HEK293 (cell line): Measurements from ENCODE around the gene MAFF.

Source experiments
- CTCF ChIA-PET: fragments of 350-600 bp; formaldehyde crosslinking; extraction: SDS; loops from one replicate; lab custom pipeline; 2021; ENCODE audit warnings: antibody characterized with exemption; lab: Yijun Ruan, JAX
- POLR2A ChIA-PET: fragments of 300-600 bp; formaldehyde crosslinking; extraction: SDS; loops from one replicate; lab custom pipeline; 2020; ENCODE audit warnings: antibody characterized with exemption, inconsistent platforms; lab: Yijun Ruan, JAX
- H3K27ac ChIP-seq: fragments of 200-500 bp; sonication (Bioruptor generic); 2 replicates; pipeline ENCODE4 v1.5.1; 2014; ENCODE audit warnings: low read depth, low read length, control low read depth, inconsistent platforms; ENCODE audit errors: extremely low read depth
- H3K36me3 ChIP-seq, 2 experiments: fragments of 200-500 bp in 1 of 2; sonication (Bioruptor generic) in 1 of 2; 1 replicate in 1 of 2; 2 replicates in 1 of 2; pipeline ENCODE4 v1.5.1; 2014 to 2017; ENCODE audit warnings: inconsistent platforms in 2 of 2, low read length in 2 of 2; ENCODE audit not compliant: control insufficient read depth in 2 of 2, insufficient read depth in 1 of 2
- H3K4me1 ChIP-seq: fragments of 200-500 bp; sonication (Bioruptor generic); 2 replicates; pipeline ENCODE4 v1.5.1; 2014; ENCODE audit warnings: mild to moderate bottlenecking, low read length, inconsistent platforms; ENCODE audit not compliant: control insufficient read depth, insufficient read depth
- H3K4me3 ChIP-seq: 2 replicates; pipeline ENCODE4 v1.5.1; 2011; ENCODE audit warnings: low read depth, mild to moderate bottlenecking, control low read depth, low read length, moderate library complexity
- H3K9me3 ChIP-seq: fragments of 200-500 bp; sonication (Bioruptor generic); 2 replicates; pipeline ENCODE4 v1.5.1; 2014; ENCODE audit warnings: low read depth, low read length, inconsistent platforms; ENCODE audit not compliant: control insufficient read depth, insufficient read depth
- GLIS1 ChIP-seq: fragments of 450-650 bp; formaldehyde crosslinking; IDR thresholded peaks from 2 replicates; pipeline ENCODE4 v1.5.1; 2016; ENCODE audit warnings: missing biosample characterization, missing genetic modification characterization
- GLIS2 ChIP-seq: fragments of 450-650 bp; formaldehyde crosslinking; IDR thresholded peaks from 2 replicates; pipeline ENCODE4 v1.5.1; 2016; ENCODE audit warnings: missing biosample characterization, missing genetic modification characterization
- PRDM2 ChIP-seq: fragments of 450-650 bp; formaldehyde crosslinking; IDR thresholded peaks from 2 replicates; pipeline ENCODE4 v1.5.1; 2016; ENCODE audit warnings: missing biosample characterization, missing genetic modification characterization, borderline replicate concordance
- SALL2 ChIP-seq: fragments of 450-650 bp; formaldehyde crosslinking; IDR thresholded peaks from 2 replicates; pipeline ENCODE4 v1.5.0; 2017; ENCODE audit warnings: missing biosample characterization, mild to moderate bottlenecking, missing genetic modification characterization, borderline replicate concordance
- SP2 ChIP-seq: fragments of 450-650 bp; formaldehyde crosslinking; IDR thresholded peaks from 2 replicates; pipeline ENCODE4 v1.5.1; 2016; ENCODE audit warnings: missing biosample characterization, missing genetic modification characterization
- ZFP37 ChIP-seq: fragments of 450-650 bp; formaldehyde crosslinking; IDR thresholded peaks from 2 replicates; pipeline ENCODE4 v1.5.1; 2016; ENCODE audit warnings: missing biosample characterization, missing genetic modification characterization
- ZIC2 ChIP-seq: fragments of 450-650 bp; formaldehyde crosslinking; IDR thresholded peaks from 2 replicates; pipeline ENCODE4 v1.5.1; 2016; ENCODE audit warnings: missing biosample characterization, missing genetic modification characterization
- ZNF112 ChIP-seq: fragments of 450-650 bp; formaldehyde crosslinking; IDR thresholded peaks from 2 replicates; pipeline ENCODE4 v1.5.0; 2017; ENCODE audit warnings: missing biosample characterization, missing genetic modification characterization
- ZNF140 ChIP-seq: fragments of 450-650 bp; formaldehyde crosslinking; IDR thresholded peaks from 2 replicates; pipeline ENCODE4 v1.5.1; 2016; ENCODE audit warnings: missing biosample characterization, missing genetic modification characterization
- ZNF184 ChIP-seq: fragments of 450-650 bp; IDR thresholded peaks from 2 replicates; pipeline ENCODE4 v1.5.1; 2018; ENCODE audit warnings: missing biosample characterization, mild to moderate bottlenecking, missing genetic modification characterization
- ZNF266 ChIP-seq: fragments of 450-650 bp; formaldehyde crosslinking; IDR thresholded peaks from 2 replicates; pipeline ENCODE4 v1.5.1; 2016; ENCODE audit warnings: missing biosample characterization, missing genetic modification characterization, low read depth
- ZNF549 ChIP-seq: fragments of 450-650 bp; IDR thresholded peaks from 2 replicates; pipeline ENCODE4 v1.5.1; 2018; ENCODE audit warnings: missing biosample characterization, missing genetic modification characterization, mild to moderate bottlenecking, inconsistent platforms, moderate library complexity
- ZNF555 ChIP-seq: fragments of 450-650 bp; formaldehyde crosslinking; conservative IDR thresholded peaks from 2 replicates; pipeline ENCODE4 v1.5.1; 2017; ENCODE audit warnings: missing biosample characterization, mild to moderate bottlenecking, missing genetic modification characterization, inconsistent platforms
- ZNF596 ChIP-seq: fragments of 450-650 bp; IDR thresholded peaks from 2 replicates; pipeline ENCODE4 v1.5.0; 2018; ENCODE audit warnings: missing biosample characterization, mild to moderate bottlenecking, missing genetic modification characterization, moderate library complexity
- TF ChIP-seq, protein P1 (sequence below): fragments of 450-650 bp; formaldehyde crosslinking; IDR thresholded peaks from 2 replicates; pipeline ENCODE4 v1.5.1; 2016; ENCODE audit warnings: missing biosample characterization, missing genetic modification characterization

Gene MAFF

GRCh38 chr22:38208551-38208968, 6.8 kb downstream of the MAFF start (continued):
- TF ChIP-seq SALL2 (tag by site-specific recombination): no peak
- no peak for TF ChIP-seq GLIS2
- TF ChIP-seq ZNF555: no peak
- no peak for TF ChIP-seq ZNF266 (tag by site-specific recombination)
- TF ChIP-seq PRDM2 (tag by site-specific recombination): no peak
- no peak for TF ChIP-seq ZNF112 (tag by site-specific recombination)
- TF ChIP-seq ZNF596: no peak
- TF ChIP-seq ZNF140 (tag by site-specific recombination): no peak
- TF ChIP-seq ZFP37 (tag by site-specific recombination): no peak

DNA sequence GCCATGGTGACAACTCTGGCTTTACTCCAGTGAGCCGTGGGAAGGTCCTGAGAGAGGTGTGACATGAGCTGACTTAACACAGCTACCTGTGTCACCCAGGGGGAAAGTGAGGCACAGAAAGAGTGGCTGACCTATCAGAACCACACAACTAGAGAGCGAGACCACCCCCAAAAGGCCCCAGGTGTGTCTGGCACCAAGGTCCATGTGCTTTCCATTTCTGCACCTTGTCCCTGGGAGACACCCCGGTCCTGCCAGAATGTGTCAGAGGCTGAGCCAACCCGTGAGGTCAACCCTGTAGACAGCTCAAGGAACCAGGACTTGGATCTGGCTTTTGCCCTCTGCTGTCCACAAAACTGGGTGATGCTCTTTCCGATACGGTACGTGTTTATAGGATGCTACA, 9.8 kb downstream of the MAFF start:
- H3K36me3 ChIP-seq: no peaks in the 10 kb centered on the region
- CTCF ChIA-PET: interaction anchor here (0.5 to 1.0 kb wide), 3 partner anchors 10 to 47 kb away, joined by 3 to 5 read pairs (median 4); partner anchors contain the start of gene MAFF
- POLR2A ChIA-PET: no interaction called here

GRCh38 chr22:38212442-38212841, 10.6 kb downstream of the MAFF start:
- no peak overlapping the region for H3K27ac ChIP-seq
- ChIA-PET POLR2A (no interaction called here), CTCF (interaction anchor here (1.0 kb wide), 1 partner anchor 10 kb away, joined by 5 read pairs; the partner anchor contains the start of gene MAFF)
- H3K4me3 ChIP-seq: no peak overlapping the region
- TF ChIP-seq ZIC2 (tag by site-specific recombination) (peak; percentile 57; the same call in 1 of the 2 replicates), GLIS1 (tag by site-specific recombination) (peak; percentile 74), SP2 (tag by site-specific recombination) (0 out of 2 replicates have a peak, but pooled peaks have one; percentile 14), ZNF184 (tag by site-specific recombination) (no peak)
- no peaks in the 10 kb centered on the region for H3K9me3 ChIP-seq
- no peaks in the 10 kb centered on the region for H3K4me1 ChIP-seq
- no peaks in the 10 kb centered on the region for H3K36me3 ChIP-seq

More for the DNA sequence above, 9.8 kb downstream of the MAFF start:
- no peak for TF ChIP-seq ZNF549 (tag by site-specific recombination)
- TF ChIP-seq, protein P1, sequence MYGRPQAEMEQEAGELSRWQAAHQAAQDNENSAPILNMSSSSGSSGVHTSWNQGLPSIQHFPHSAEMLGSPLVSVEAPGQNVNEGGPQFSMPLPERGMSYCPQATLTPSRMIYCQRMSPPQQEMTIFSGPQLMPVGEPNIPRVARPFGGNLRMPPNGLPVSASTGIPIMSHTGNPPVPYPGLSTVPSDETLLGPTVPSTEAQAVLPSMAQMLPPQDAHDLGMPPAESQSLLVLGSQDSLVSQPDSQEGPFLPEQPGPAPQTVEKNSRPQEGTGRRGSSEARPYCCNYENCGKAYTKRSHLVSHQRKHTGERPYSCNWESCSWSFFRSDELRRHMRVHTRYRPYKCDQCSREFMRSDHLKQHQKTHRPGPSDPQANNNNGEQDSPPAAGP (tag by site-specific recombination): 0 out of 2 replicates have a peak, but pooled peaks have one; percentile 23
- Histone ChIP-seq H3K27ac (no peak overlapping the region), H3K4me1 (no peaks in the 10 kb centered on the region), H3K9me3 (no peaks in the 10 kb centered on the region), H3K4me3 (no peak overlapping the region)
